OCI-LY7 (cell line): ENCODE data around the gene RUFY3. TPM values are rescaled to one million over a fixed set of nuclear protein-coding genes. Genes with fewer than 3 reads are reported as not detected.
A peak's percentile ranks its signal among the peaks of the same experiment; 100 is the strongest.

ENCODE experiments used
- BruUV-seq: library from RNA; stranded (reverse); fragments of 400-500 nt; replicated peaks from 2 replicates; lab custom pipeline; 2021; lab: Mats Ljungman, UMichigan
- CTCF ChIA-PET: fragments of 300-600 bp; sonication (Branson Sonifier 250); formaldehyde crosslinking; loops from one replicate; lab custom pipeline; 2022; ENCODE audit warnings: antibody characterized with exemption; ENCODE audit not compliant: unreplicated experiment; lab: Charles Lee
- POLR2A ChIA-PET: fragments of 300-600 bp; sonication (Branson Sonifier 250); formaldehyde crosslinking; loops from one replicate; lab custom pipeline; 2022; ENCODE audit warnings: antibody characterized with exemption; lab: Charles Lee
- DNase-seq: peaks from one replicate; pipeline ENCODE4 v3.0.0-alpha.2; 2015; ENCODE audit warnings: low spot score
- H2AFZ ChIP-seq: fragments of 200-600 bp; sonication (generic), shearing (Covaris generic); 2 replicates; pipeline ENCODE4 v1.6.1; 2014; ENCODE audit warnings: mild to moderate bottlenecking, antibody characterized with exemption, low read length, moderate library complexity
- H3K27ac ChIP-seq: fragments of 200-600 bp; sonication (generic); 2 replicates; pipeline ENCODE4 v1.5.1; 2014; ENCODE audit warnings: mixed run types, low read depth, mild to moderate bottlenecking, moderate library complexity, low read length, inconsistent platforms; ENCODE audit not compliant: poor library complexity, severe bottlenecking
- H3K36me3 ChIP-seq: fragments of 200-600 bp; sonication (generic); 2 replicates; pipeline ENCODE4 v1.6.1; 2014; ENCODE audit warnings: mild to moderate bottlenecking, antibody characterized with exemption, low read length, moderate library complexity, mixed read lengths; ENCODE audit not compliant: insufficient read depth
- H3K4me1 ChIP-seq: fragments of 200-600 bp; sonication (generic); 2 replicates; pipeline ENCODE4 v1.5.1; 2014; ENCODE audit warnings: mild to moderate bottlenecking, low read length; ENCODE audit not compliant: insufficient read depth, poor library complexity, severe bottlenecking
- H3K4me2 ChIP-seq: fragments of 200-600 bp; sonication (generic); 2 replicates; pipeline ENCODE4 v1.6.1; 2014; ENCODE audit warnings: mild to moderate bottlenecking, low read length
- H3K4me3 ChIP-seq: fragments of 200-600 bp; sonication (generic); 2 replicates; pipeline ENCODE4 v1.5.1; 2014; ENCODE audit warnings: mild to moderate bottlenecking, low read depth, low read length; ENCODE audit not compliant: poor library complexity, severe bottlenecking
- H3K79me2 ChIP-seq: fragments of 200-600 bp; sonication (generic); 2 replicates; pipeline ENCODE4 v1.6.1; 2016; ENCODE audit warnings: low read depth, mild to moderate bottlenecking, low read length, moderate library complexity, mixed read lengths; ENCODE audit not compliant: insufficient read depth
- H3K9me2 ChIP-seq: fragments of 200-600 bp; sonication (generic); 2 replicates; pipeline ENCODE4 v1.6.1; 2016; ENCODE audit warnings: mild to moderate bottlenecking, low read length, mixed read lengths; ENCODE audit not compliant: insufficient read depth
- H3K9me3 ChIP-seq: fragments of 200-600 bp; sonication (generic); 2 replicates; pipeline ENCODE4 v1.6.1; 2014; ENCODE audit warnings: mild to moderate bottlenecking, mixed run types, low read length, mixed read lengths
- H4K20me1 ChIP-seq: fragments of 200-600 bp; sonication (generic); 2 replicates; pipeline ENCODE4 v1.6.1; 2014; ENCODE audit warnings: mild to moderate bottlenecking, antibody characterized with exemption, low read length, moderate library complexity, mixed read lengths; ENCODE audit not compliant: insufficient read depth
- CTCF ChIP-seq: fragments of 200-600 bp; sonication (generic); conservative IDR thresholded peaks from 2 replicates; pipeline ENCODE4 v1.5.1; 2014; ENCODE audit warnings: mild to moderate bottlenecking, antibody characterized with exemption, low read length, moderate library complexity, mixed read lengths
- EZH2phosphoT487 ChIP-seq: fragments of 200-600 bp; sonication (generic); IDR thresholded peaks from 2 replicates; pipeline ENCODE4 v1.6.1; 2018; ENCODE audit warnings: low read depth, borderline replicate concordance, mild to moderate bottlenecking, mixed run types, antibody characterized with exemption, low read length, moderate library complexity, mixed read lengths
- intact Hi-C: fragments of 100-400 bp; cut with micrococcal nuclease; formaldehyde crosslinking; loops from one replicate; pipeline ENCODE4 v1.10.0; 2022; ENCODE audit not compliant: unreplicated experiment
- small RNA-seq: library from RNA; depleted of rRNA; stranded (forward); fragments of <200 nt; gene quantifications from one replicate; pipeline ENCODE3, GENCODE V24; 2014
- total RNA-seq, 2 experiments: library from RNA; depleted of rRNA in 1 of 2; stranded (reverse); fragments of >200 nt in 1 of 2; shearing (Covaris generic) in 1 of 2; gene quantifications; 2 replicates each; pipeline ENCODE4 v1.2.3, GENCODE V29; 2014 to 2022

RUFY3 gene
- total RNA-seq, 2 experiments from 2014 or later: 36.4 to 52.2 TPM

- DNase-seq: no peak
- POLR2A ChIA-PET: interaction anchor here (0.9 to 1.5 kb wide), 4 partner anchors 18 to 105 kb away, joined by 3 to 5 read pairs (median 4); no protein-coding TSS in a partner anchor
Measured at GRCh38 chr4:70844180-70844579, 122.4 kb downstream of the RUFY3 start.

GRCh38 chr4:70849291-70849690 lies 127.5 kb downstream of the RUFY3 start:
- no peaks in the 10 kb centered on the region for H4K20me1 ChIP-seq
- H3K9me3 ChIP-seq: no peaks in the 10 kb centered on the region
- H3K4me1 ChIP-seq: peaks cover 11% of the 10 kb centered on the region
- H3K4me3 ChIP-seq: no peak overlapping the region
- H3K9me2 ChIP-seq: no peaks in the 10 kb centered on the region
- H3K4me2 ChIP-seq: no peak overlapping the region
- H2AFZ ChIP-seq: peak overlapping the region; percentile 66
- no peak overlapping the region for H3K27ac ChIP-seq
- no TSS peak for BruUV-seq
- TF ChIP-seq EZH2phosphoT487 (no peak), CTCF (no peak)
- no peaks in the 10 kb centered on the region for H3K36me3 ChIP-seq
- POLR2A ChIA-PET: interaction anchor here (0.7 to 1.9 kb wide), 3 partner anchors 10 to 26 kb away, joined by 3 to 6 read pairs (median 5); partner anchors contain the start of gene GRSF1
- CTCF ChIA-PET: no interaction called here
- intact Hi-C loops: no loop called here
- no peak for DNase-seq
- H3K79me2 ChIP-seq: no peaks in the 10 kb centered on the region

More at GRCh38 chr4:70844180-70844579, 122.4 kb downstream of the RUFY3 start:
- CTCF ChIA-PET: no interaction called here
- no TSS peak for BruUV-seq
- no peak for TF ChIP-seq EZH2phosphoT487
- TF ChIP-seq CTCF: no peak
- H3K27ac ChIP-seq: no peak overlapping the region
- no peaks in the 10 kb centered on the region for H3K9me3 ChIP-seq
- no peaks in the 10 kb centered on the region for H3K79me2 ChIP-seq
- H2AFZ ChIP-seq: no peak overlapping the region
- intact Hi-C loops: no loop called here
- peaks cover 22% of the 10 kb centered on the region for H3K4me1 ChIP-seq
- H3K36me3 ChIP-seq: no peaks in the 10 kb centered on the region
- no peak overlapping the region for H3K4me3 ChIP-seq
- H3K9me2 ChIP-seq: no peaks in the 10 kb centered on the region
- no peaks in the 10 kb centered on the region for H4K20me1 ChIP-seq
- H3K4me2 ChIP-seq: no peak overlapping the region

- no peaks in the 10 kb centered on the region for H3K9me2 ChIP-seq
- no peaks in the 10 kb centered on the region for H3K79me2 ChIP-seq
- H2AFZ ChIP-seq: no peak overlapping the region
- no peak overlapping the region for H3K4me3 ChIP-seq
- TF ChIP-seq EZH2phosphoT487 (no peak), CTCF (no peak)
- H4K20me1 ChIP-seq: no peaks in the 10 kb centered on the region
- no peak for DNase-seq
- no peak overlapping the region for H3K27ac ChIP-seq
- intact Hi-C loops: no loop called here
- H3K36me3 ChIP-seq: no peaks in the 10 kb centered on the region
- no peak overlapping the region for H3K4me2 ChIP-seq
- H3K4me1 ChIP-seq: peaks cover 7% of the 10 kb centered on the region
- ChIA-PET CTCF (no interaction called here), POLR2A (no interaction called here)
- no peaks in the 10 kb centered on the region for H3K9me3 ChIP-seq
- no TSS peak for BruUV-seq
Measured at GRCh38 chr4:70855464-70855863, 133.7 kb downstream of the RUFY3 start.

Small RNA genes lying within 50 kb of the gene (small RNA-seq; reads per million reads assigned to genes)
- gene RF00026: not detected
- not detected for gene RNU6-520P
- gene RNU6-784P: 0.21 reads per million
- gene RNU6-891P: not detected

Other genes with a start within 250 kb of the RUFY3 start
- not detected in 2 replicates for gene MUC7, start 249.8 kb upstream of the RUFY3 start, total RNA-seq (2014; rRNA removed; shearing (Covaris generic))
- gene MUC7, start 249.8 kb upstream of the RUFY3 start, total RNA-seq (2022): not detected in 2 replicates
- gene AMTN, start 203.4 kb upstream of the RUFY3 start, total RNA-seq (2014; rRNA removed; shearing (Covaris generic)): not detected in 2 replicates
- gene AMTN, start 203.4 kb upstream of the RUFY3 start, total RNA-seq (2022): not detected in 2 replicates
- gene AMBN, start 129.7 kb upstream of the RUFY3 start, total RNA-seq (2014; rRNA removed; shearing (Covaris generic)): not detected in 2 replicates
- gene AMBN, start 129.7 kb upstream of the RUFY3 start, total RNA-seq (2022): not detected in 2 replicates
- 0.32 TPM in 1 of 2 replicates, not detected in the other for gene ENAM, start 93.2 kb upstream of the RUFY3 start, total RNA-seq (2014; rRNA removed; shearing (Covaris generic))
- gene ENAM, start 93.2 kb upstream of the RUFY3 start, total RNA-seq (2022): 3.5 and 6.2 TPM in 2 replicates
- 1,460 and 1,542 TPM in 2 replicates for gene JCHAIN, start 55.5 kb upstream of the RUFY3 start, total RNA-seq (2014; rRNA removed; shearing (Covaris generic))
- 1,325 and 1,492 TPM in 2 replicates for gene JCHAIN, start 55.5 kb upstream of the RUFY3 start, total RNA-seq (2022)
- 34.0 and 51.5 TPM in 2 replicates for gene UTP3, start 33.4 kb upstream of the RUFY3 start, total RNA-seq (2014; rRNA removed; shearing (Covaris generic))
- gene UTP3, start 33.4 kb upstream of the RUFY3 start, total RNA-seq (2022): 54.8 and 57.8 TPM in 2 replicates
- gene GRSF1, start 117.9 kb downstream of the RUFY3 start, total RNA-seq (2014; rRNA removed; shearing (Covaris generic)): 32.8 and 36.7 TPM in 2 replicates
- 52.8 and 67.0 TPM in 2 replicates for gene GRSF1, start 117.9 kb downstream of the RUFY3 start, total RNA-seq (2022)
- gene MOB1B, start 180.4 kb downstream of the RUFY3 start, total RNA-seq (2014; rRNA removed; shearing (Covaris generic)): 3.9 and 4.7 TPM in 2 replicates
- gene MOB1B, start 180.4 kb downstream of the RUFY3 start, total RNA-seq (2022): 19.4 and 22.4 TPM in 2 replicates